GM18519 (cell line): ENCODE data around the gene CLDN5.
"Not testable (repeated sequence)": the region's sequence is repeated elsewhere in the genome, so short reads cannot be mapped to it uniquely, and the experiment has no call there.

ENCODE experiments used
- ATAC-seq: cut with Tn5 transposase; IDR thresholded peaks from one replicate; pipeline ENCODE4 v1.9.1; 2021; ENCODE audit warnings: mild to moderate bottlenecking, moderate library complexity; ENCODE audit not compliant: unreplicated experiment, low FRiP score

The CLDN5 gene

GRCh38 chr22:19548964-19549363, 24.8 kb upstream of the CLDN5 start:
- ATAC-seq = no peak

GRCh38 chr22:19548427-19548826, 24.2 kb upstream of the CLDN5 start:
- not testable (repeated sequence) for ATAC-seq

GRCh38 chr22:19547620-19548019, 23.4 kb upstream of the CLDN5 start:
- ATAC-seq = no peak

- ATAC-seq = no peak
Measured at GRCh38 chr22:19546680-19547079, 22.5 kb upstream of the CLDN5 start.

- no peak for ATAC-seq
Measured at GRCh38 chr22:19545935-19546207, 21.7 kb upstream of the CLDN5 start.

- no peak for ATAC-seq
Measured at GRCh38 chr22:19543970-19544708, 19.9 kb upstream of the CLDN5 start.

GRCh38 chr22:19540394-19540793, 16.2 kb upstream of the CLDN5 start:
- ATAC-seq = no peak

GRCh38 chr22:19537941-19538488, 13.8 kb upstream of the CLDN5 start:
- no peak for ATAC-seq

- no peak for ATAC-seq
Measured at GRCh38 chr22:19536564-19536963, 12.4 kb upstream of the CLDN5 start.

- no peak for ATAC-seq
Measured at GRCh38 chr22:19535001-19535400, 10.8 kb upstream of the CLDN5 start.

- no peak for ATAC-seq
Measured at GRCh38 chr22:19533857-19534256, 9.6 kb upstream of the CLDN5 start.

- ATAC-seq = no peak
Measured at GRCh38 chr22:19533049-19533626, 8.9 kb upstream of the CLDN5 start.

GRCh38 chr22:19531327-19531726, 7.1 kb upstream of the CLDN5 start:
- ATAC-seq = not testable (repeated sequence)

GRCh38 chr22:19530751-19531150, 6.5 kb upstream of the CLDN5 start:
- no peak for ATAC-seq

- no peak for ATAC-seq
Measured at GRCh38 chr22:19529811-19530210, 5.6 kb upstream of the CLDN5 start.

- ATAC-seq = no peak
Measured at GRCh38 chr22:19527861-19528417, 3.7 kb upstream of the CLDN5 start.

GRCh38 chr22:19527321-19527721, 3.1 kb upstream of the CLDN5 start:
- ATAC-seq = no peak

GRCh38 chr22:19526702-19527111, 2.5 kb upstream of the CLDN5 start:
- ATAC-seq = no peak

GRCh38 chr22:19526076-19526701, 2.0 kb upstream of the CLDN5 start:
- ATAC-seq = no peak

- ATAC-seq = no peak
Measured at GRCh38 chr22:19525666-19526065, 1.5 kb upstream of the CLDN5 start.

- no peak for ATAC-seq
Measured at GRCh38 chr22:19525116-19525660, 978 bp upstream of the CLDN5 start.
